H1 (cell line): Measurements from ENCODE around the gene ZNF346.

ENCODE experiments used
- CHD2 ChIP-seq: IDR thresholded peaks from 2 replicates; pipeline ENCODE4 v1.6.1; 2012; ENCODE audit warnings: low read length, improper control_type of control experiment
- EP300 ChIP-seq, 2 experiments: IDR thresholded peaks; 1 replicate in 1 of 2; 2 replicates in 1 of 2; pipeline ENCODE4 v1.6.1; 2011 to 2012; ENCODE audit warnings: low read depth in 2 of 2, low read length in 2 of 2, mild to moderate bottlenecking in 2 of 2, borderline replicate concordance in 1 of 2, inconsistent platforms in 1 of 2, moderate library complexity in 1 of 2
- EZH2 ChIP-seq: fragments of 200-600 bp; sonication (generic); IDR thresholded peaks from 2 replicates; pipeline ENCODE4 v1.7.1; 2012; ENCODE audit warnings: low read depth, mild to moderate bottlenecking, moderate library complexity, low read length, inconsistent platforms; ENCODE audit not compliant: severe bottlenecking
- POLR2A ChIP-seq, 2 experiments: IDR thresholded peaks; 1 replicate in 1 of 2; 2 replicates in 1 of 2; pipeline ENCODE4 v1.6.1; 2011; ENCODE audit warnings: low read depth in 2 of 2, low read length in 2 of 2, mild to moderate bottlenecking in 2 of 2; ENCODE audit errors: control extremely low read depth in 1 of 2
- SP2 ChIP-seq: IDR thresholded peaks from 2 replicates; pipeline ENCODE4 v1.6.1; 2012; ENCODE audit warnings: mild to moderate bottlenecking, low read length, inconsistent platforms
- TAF1 ChIP-seq: IDR thresholded peaks from 2 replicates; pipeline ENCODE4 v1.6.1; 2011; ENCODE audit warnings: mild to moderate bottlenecking, low read depth, low read length
- TCF12 ChIP-seq: IDR thresholded peaks from 2 replicates; pipeline ENCODE4 v1.6.1; 2011; ENCODE audit warnings: low read depth, mild to moderate bottlenecking, low read length
- TF ChIP-seq, protein P1 (sequence below), 3 experiments: IDR thresholded peaks; 1 replicate in 2 of 3; 2 replicates in 1 of 3; pipeline versions ENCODE4 v1.5.1 to v1.6.1; 2011; ENCODE audit warnings: low read length in 3 of 3, mild to moderate bottlenecking in 3 of 3, inconsistent platforms in 2 of 3, low read depth in 1 of 3, moderate library complexity in 1 of 3; ENCODE audit not compliant: insufficient read depth in 1 of 3; ENCODE audit errors: control extremely low read depth in 1 of 3

DNA sequence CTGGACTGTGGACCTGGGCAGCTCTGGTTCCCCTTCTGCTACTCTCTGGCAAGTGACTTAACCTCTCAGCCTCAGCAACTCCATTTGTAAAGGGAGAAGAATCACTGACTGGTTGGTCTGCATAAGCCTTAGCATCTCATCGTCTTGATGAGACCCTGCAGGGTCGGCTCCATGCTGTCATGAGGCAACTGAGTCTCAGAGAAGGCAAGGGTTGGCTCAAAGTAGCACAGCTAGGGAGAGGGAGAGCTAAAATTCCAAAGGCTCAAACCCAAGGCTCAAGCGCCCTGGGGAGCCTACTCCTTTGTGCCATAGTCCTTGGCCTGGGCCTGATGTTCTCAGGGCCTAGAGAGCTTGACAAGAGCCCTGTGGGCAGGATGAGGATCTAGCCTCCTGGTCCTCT, 68.7 kb downstream of the ZNF346 start:
- no peak for TF ChIP-seq SP2
- TF ChIP-seq POLR2A (IDR thresholded peaks at IDR 0.05; ENCODE audit: control extremely low read depth in 1 of 2, low read depth in 2 of 2, low read length in 2 of 2): no peak
- TF ChIP-seq, protein P1, sequence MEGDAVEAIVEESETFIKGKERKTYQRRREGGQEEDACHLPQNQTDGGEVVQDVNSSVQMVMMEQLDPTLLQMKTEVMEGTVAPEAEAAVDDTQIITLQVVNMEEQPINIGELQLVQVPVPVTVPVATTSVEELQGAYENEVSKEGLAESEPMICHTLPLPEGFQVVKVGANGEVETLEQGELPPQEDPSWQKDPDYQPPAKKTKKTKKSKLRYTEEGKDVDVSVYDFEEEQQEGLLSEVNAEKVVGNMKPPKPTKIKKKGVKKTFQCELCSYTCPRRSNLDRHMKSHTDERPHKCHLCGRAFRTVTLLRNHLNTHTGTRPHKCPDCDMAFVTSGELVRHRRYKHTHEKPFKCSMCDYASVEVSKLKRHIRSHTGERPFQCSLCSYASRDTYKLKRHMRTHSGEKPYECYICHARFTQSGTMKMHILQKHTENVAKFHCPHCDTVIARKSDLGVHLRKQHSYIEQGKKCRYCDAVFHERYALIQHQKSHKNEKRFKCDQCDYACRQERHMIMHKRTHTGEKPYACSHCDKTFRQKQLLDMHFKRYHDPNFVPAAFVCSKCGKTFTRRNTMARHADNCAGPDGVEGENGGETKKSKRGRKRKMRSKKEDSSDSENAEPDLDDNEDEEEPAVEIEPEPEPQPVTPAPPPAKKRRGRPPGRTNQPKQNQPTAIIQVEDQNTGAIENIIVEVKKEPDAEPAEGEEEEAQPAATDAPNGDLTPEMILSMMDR (IDR thresholded peaks at IDR 0.05; ENCODE audit: control extremely low read depth in 1 of 3, insufficient read depth in 1 of 3, low read depth in 1 of 3, low read length in 3 of 3): no peak
- TF ChIP-seq TAF1: no peak
- no peak for TF ChIP-seq EZH2
- no peak for TF ChIP-seq TCF12
- TF ChIP-seq EP300 (IDR thresholded peaks at IDR 0.05; ENCODE audit: borderline replicate concordance in 1 of 2, low read depth in 2 of 2, low read length in 2 of 2): no peak
- TF ChIP-seq CHD2: no peak
